GM19467 (cell line): ENCODE results near the gene ELAVL2.

Source experiments
- ATAC-seq: cut with Tn5 transposase; IDR thresholded peaks from one replicate; pipeline ENCODE4 v1.9.1; 2021; ENCODE audit warnings: mild to moderate bottlenecking, moderate library complexity; ENCODE audit not compliant: unreplicated experiment

ELAVL2 gene

GRCh38 chr9:23826120-23826629 is at the start of gene ELAVL2:
ELAVL2 (minus strand) TSS chr9:23826240; CDS start chr9:23762234, 64,006 bp downstream.
- ATAC-seq, result peak; percentile 72

DNA sequence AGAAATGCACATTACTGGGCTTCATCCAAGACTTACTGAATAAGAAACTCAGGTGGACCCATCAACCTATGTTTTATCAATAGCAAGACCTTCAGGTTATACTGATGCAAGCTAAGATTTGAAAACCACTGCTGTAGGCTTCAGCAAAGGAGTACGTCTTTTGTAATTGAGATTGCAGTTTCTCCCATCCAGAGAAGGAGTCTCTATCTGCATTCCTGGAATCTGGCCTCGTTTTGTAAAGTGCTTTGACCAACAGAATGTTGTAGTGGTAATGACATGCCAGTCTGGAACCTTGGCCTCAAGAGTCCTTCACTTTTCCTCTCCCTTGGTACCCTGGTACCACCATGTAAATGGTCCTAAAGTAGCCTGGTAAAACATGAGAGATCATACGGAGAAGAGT is 32.2 kb upstream of the ELAVL2 start:
- no peak for ATAC-seq

DNA sequence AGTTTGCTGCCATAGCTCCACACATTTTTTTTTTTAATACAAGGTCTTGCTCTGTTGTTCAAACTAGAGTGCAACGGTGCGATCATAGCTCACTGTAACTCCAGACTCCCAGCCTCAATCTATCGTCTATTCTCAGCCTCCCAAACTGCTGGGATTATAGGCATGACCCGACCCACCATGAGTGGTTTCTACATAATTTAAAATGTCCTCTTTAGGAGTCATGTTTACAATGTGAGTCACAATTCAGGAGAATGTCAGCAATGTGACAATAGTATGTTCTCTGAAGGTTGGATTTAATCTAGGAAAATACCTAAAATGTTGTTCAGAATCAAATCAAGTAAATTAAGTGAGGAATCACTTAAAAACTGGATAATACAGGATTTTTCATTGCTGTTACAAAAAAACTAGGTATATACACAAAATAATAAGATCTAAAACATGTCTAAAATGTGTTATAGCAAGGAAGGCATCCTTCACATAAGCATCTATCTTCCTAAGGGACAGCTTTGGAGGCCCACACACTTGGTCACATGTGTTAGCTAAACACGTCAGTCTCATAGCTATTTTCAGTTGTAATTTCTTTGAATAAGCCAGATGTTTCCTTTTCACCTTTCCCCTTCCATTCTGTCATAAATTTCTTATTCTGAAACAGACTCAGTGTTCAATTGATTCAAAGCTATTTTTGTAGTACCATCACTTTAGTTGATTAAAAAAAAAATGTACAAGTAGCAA is 30.0 kb upstream of the ELAVL2 start:
- no peak for ATAC-seq

DNA sequence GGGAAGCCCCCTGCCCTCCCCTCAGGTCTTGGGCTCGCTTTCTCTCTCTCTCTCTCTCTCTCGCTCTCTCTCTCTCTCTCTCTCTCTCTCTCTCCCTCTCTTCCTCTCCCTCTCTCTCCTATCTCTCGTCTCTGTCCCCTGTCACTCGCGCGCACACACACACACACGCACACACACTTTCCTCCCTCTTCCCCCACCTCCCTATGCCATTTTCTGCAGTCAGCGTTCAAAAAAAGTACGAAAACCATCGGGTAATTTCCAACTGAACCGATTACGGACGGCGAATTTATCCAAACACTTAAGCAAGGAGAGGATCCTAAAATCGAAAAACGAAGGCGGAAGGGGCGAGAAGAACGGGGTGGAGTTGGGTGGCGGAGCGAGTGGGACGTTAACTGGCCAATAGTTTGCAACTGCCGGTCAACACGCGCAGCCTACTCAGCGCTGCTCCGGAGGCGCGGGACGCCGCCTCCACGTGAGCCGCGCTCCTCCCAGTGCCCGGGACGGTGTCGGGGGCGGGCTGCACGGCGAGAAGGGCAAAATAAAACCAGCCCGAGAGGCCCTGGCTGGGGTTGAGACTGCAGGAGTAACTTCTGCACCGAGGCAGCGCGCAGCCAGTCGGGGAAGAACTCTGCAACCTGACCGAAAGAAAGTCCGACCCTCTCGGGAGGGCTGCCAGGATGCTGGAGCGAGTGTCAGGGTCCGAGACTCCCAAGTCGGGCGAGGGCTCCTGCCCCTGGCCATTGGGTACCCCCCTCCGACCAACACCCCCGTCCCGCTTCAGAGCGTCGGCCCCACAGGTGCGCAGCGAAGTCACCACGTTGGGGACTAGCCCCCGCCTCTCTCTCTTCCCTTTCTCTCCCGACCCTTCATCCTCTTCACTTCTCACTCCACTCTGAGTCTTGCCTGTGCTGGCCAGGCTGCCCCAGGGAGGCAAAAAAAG is 24.9 kb upstream of the ELAVL2 start:
- no peak for ATAC-seq

DNA sequence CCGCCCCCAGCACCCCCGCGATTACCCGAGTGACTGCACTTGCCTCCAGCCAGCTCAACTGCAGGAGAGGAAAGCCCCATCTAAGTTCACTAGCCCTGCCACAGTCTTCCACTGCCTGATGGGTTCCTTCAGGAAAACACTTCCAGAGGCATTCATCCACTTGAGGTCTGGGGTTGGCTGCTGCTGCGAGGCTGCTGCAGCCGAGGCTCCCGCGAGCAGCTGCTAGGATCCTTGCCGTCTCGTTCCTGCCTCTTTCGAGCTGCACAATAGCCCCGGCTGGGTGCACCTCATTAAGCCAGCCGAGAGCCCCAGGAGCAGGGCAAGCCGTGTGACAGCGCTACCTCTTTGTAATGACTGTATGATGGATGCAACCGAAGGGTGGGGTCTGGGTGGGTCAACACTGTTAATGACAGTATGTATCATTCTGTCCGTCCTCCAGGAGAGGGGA is 24.2 kb upstream of the ELAVL2 start:
- no peak for ATAC-seq

DNA sequence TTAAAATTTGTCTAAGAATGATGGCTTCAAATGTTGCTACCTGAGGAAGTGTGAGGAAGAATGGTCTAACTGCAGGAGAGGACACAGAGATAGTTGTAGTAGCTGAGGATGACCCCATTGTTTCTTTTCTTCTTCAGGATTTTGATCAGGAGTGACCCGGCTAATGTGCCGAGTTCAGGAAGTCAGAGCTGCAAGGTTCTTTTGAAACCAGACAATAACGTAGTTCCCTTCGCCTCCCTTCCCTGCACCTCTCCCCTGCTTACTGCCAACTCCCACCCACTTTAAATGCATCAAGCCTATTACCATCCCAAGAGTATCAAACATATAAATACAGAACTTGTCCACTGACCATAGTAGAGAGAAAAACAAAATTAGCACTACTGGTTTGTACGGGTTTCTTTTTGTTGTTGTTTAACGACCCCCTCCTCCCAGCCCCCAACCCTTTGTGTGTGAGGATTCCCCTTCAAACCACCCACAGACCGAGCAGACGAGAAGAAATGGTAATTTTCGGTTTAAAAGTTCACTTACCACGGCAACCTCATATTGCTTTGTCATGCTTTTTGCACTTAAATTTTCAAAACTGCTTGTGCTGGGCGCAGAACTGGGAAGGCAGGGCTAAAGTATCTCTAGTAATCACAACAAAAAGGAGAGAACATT is 23.5 kb upstream of the ELAVL2 start:
- no peak for ATAC-seq

DNA sequence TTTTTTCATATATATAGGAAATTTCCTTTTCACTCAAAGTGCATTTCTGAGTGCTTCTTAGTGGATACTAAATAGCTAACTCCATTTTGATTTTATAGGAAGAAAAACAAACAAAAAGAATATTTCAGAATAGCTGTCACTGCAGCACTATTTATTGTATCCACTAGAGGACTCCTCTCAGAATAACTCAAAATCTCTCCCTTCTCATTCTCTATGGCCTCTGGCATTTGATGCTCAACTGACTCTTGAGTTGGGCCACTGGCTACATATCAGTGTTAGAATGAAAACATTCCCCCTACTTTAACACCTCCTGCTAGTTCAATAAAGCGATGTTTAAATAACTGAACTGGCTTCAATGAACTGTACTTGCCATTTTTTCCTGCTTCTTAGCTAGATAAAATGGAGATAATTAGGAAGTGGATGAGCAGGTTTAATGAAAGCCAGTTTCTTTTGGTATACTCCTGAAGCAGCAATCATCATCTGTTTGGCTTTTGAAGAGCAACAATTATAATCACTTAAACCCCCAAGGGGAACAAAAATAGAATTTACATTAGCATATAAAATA is 16.6 kb upstream of the ELAVL2 start:
- no peak for ATAC-seq

GRCh38 chr9:23841304-23841703 is 15.3 kb upstream of the ELAVL2 start:
- ATAC-seq, result no peak

DNA sequence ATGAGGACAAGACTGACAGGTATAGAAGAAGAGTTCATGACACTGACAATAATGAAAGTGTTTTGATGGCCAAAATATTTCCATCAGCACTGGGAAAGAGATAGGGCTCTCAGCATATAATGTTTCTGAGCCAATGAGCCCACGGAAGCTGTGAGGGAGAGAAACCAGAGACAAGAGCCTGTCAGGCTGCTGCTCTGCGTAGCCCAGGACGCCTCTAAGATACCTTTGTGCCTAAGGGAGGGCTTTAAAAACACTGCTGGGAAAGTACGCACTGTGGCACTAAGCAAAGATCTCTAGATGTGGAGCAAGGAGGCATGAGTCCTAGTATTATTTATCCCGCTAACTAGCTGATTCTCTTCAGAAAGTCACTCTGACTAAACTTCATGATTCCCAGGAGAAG is 11.0 kb upstream of the ELAVL2 start:
- no peak for ATAC-seq

DNA sequence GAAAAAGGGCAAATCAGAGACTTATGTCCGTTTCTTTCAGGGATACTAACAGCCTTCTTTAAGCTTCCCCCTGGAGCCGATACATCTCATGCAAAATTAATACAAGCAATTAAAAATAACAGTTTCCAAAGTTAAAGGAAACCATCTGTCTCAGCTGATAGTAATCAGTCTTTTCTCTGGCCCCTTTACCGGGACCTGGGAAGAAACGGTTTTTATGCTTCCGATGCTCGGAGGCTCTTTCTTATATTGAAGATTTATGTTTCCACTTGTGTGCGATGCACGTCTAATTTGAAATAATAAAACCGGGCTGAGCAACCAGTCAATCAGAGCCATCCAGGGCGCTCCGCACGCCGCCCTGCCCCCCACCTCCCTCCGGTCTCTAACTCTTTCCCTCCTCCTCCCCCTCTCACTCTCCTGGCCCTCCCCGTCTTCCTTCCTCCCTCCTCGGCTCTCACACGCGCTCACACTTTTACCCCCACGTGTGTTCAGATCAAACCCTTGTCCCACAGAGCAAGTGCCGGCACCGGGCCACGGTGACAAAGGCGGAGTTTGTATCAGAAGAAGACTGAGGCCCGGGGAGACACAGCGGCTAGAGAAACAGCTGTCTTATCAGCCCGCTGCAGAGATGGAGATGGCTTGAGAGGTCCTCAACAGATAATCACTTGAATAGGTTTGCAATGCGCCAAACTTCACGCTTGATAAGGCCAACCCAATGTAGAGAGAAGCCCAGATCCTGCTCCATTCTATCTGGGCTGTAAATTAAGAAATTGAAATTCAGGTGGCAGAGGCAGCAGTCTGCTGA is 5.1 kb upstream of the ELAVL2 start:
- no peak for ATAC-seq

GRCh38 chr9:23830476-23830805 is 4.4 kb upstream of the ELAVL2 start:
- no peak for ATAC-seq

- ATAC-seq, result no peak
Observed at GRCh38 chr9:23829580-23830475, 3.8 kb upstream of the ELAVL2 start.

- ATAC-seq, result no peak
Observed at GRCh38 chr9:23825700-23826099, 340 bp downstream of the ELAVL2 start.

GRCh38 chr9:23824830-23825591 is 1.0 kb downstream of the ELAVL2 start:
- no peak for ATAC-seq

DNA sequence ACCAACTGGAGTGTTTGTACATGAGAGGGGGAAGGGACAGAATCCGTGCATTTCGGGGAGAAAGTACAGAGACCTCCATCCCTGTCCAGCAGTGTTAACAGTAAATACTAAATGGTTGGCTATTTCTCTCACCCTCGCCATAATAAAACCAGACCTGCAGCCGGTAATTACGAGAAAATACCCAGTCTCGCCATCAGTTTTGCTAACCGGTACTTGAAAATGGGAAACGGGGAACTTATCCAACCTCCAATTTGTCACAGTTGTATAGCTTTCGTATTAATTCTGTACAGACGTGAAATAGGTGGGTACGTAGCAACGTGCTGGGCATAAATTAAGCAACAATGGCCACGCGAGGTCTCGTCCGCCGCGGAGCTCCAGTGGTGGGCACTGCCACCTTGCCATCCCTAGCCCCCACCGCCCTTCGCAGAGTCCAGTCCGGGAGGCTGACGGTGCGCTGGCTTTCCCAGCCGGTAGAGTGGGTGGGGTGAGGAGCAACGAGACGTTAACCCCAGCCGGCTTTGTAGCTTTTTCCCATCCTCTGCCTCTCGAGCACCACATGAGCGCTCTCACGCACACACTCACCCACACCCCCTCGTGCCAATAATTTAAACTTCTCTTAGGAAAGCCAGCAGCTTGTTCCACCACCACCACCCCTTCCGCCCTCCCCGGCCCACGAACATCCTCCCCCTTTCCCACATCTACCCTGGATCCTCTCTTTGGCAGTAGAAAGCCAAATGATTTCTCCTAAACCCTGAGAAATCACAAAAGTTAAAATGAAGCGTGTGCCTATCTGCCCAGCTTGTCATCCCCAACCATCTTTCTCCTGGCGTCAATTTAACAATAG is 1.8 kb downstream of the ELAVL2 start:
- no peak for ATAC-seq

GRCh38 chr9:23823269-23823668 is 2.8 kb downstream of the ELAVL2 start:
- ATAC-seq, result no peak
